ENCODE measurements around the gene CXCR5. TPM values are rescaled to one million over a fixed set of nuclear protein-coding genes. Genes with fewer than 3 reads are reported as not detected.
A peak's percentile ranks its signal among the peaks of the same experiment; 100 is the strongest.

The CXCR5 gene, protein sequence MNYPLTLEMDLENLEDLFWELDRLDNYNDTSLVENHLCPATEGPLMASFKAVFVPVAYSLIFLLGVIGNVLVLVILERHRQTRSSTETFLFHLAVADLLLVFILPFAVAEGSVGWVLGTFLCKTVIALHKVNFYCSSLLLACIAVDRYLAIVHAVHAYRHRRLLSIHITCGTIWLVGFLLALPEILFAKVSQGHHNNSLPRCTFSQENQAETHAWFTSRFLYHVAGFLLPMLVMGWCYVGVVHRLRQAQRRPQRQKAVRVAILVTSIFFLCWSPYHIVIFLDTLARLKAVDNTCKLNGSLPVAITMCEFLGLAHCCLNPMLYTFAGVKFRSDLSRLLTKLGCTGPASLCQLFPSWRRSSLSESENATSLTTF
- under 1 TPM in 2 of 3 donors, not detected in 1; 0.12 to 0.23 TPM for total RNA-seq
- long read RNA-seq, donor 1: 0 reads
- long read RNA-seq, donor 2: 0 reads

DNA sequence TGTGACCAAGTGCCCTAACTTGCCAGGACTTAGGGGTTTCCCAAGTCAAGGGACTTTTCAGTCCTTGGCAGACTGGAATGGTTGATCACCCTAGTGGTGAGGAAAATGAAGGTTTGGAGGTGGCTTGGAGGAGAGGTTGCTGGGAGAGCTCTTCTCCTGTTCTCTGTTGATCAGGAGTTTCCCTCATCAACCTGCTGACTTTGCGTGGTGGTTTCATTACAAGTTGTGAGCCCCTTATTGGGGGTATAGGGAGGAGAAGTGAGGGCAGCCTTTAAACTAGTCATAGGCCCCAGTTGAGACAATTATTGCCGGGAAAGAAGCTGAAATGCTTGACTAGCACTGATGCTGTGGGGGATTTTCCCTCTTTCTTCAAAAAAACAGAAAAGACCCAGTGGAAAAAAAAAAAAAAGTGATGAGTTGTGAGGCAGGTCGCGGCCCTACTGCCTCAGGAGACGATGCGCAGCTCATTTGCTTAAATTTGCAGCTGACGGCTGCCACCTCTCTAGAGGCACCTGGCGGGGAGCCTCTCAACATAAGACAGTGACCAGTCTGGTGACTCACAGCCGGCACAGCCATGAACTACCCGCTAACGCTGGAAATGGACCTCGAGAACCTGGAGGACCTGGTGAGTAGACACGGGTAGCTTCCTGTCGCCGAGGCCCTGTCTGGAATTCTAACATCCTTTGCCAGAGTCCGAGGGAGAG lies at the start of gene CXCR5:
CXCR5 (plus strand) TSS at position 525 of the 704 bp plus-strand sequence; CDS start at position 575, 50 bp downstream.
- ATAC-seq: peak; percentile 61
- intact Hi-C loops (cut with DNase I, micrococcal nuclease): no loop called here
- Histone ChIP-seq H3K4me1 (ENCODE audit: low read depth) (peaks cover 3% of the 10 kb centered on the region), H3K36me3 (ENCODE audit: low read depth) (no peaks in the 10 kb centered on the region), H3K9me3 (no peaks in the 10 kb centered on the region), H3K4me3 (no peak within 1 kb of the TSS)
- no peak for DNase-seq
- TF ChIP-seq, protein P1, sequence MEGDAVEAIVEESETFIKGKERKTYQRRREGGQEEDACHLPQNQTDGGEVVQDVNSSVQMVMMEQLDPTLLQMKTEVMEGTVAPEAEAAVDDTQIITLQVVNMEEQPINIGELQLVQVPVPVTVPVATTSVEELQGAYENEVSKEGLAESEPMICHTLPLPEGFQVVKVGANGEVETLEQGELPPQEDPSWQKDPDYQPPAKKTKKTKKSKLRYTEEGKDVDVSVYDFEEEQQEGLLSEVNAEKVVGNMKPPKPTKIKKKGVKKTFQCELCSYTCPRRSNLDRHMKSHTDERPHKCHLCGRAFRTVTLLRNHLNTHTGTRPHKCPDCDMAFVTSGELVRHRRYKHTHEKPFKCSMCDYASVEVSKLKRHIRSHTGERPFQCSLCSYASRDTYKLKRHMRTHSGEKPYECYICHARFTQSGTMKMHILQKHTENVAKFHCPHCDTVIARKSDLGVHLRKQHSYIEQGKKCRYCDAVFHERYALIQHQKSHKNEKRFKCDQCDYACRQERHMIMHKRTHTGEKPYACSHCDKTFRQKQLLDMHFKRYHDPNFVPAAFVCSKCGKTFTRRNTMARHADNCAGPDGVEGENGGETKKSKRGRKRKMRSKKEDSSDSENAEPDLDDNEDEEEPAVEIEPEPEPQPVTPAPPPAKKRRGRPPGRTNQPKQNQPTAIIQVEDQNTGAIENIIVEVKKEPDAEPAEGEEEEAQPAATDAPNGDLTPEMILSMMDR (IDR thresholded peaks at IDR 0.05): no peak

DNA sequence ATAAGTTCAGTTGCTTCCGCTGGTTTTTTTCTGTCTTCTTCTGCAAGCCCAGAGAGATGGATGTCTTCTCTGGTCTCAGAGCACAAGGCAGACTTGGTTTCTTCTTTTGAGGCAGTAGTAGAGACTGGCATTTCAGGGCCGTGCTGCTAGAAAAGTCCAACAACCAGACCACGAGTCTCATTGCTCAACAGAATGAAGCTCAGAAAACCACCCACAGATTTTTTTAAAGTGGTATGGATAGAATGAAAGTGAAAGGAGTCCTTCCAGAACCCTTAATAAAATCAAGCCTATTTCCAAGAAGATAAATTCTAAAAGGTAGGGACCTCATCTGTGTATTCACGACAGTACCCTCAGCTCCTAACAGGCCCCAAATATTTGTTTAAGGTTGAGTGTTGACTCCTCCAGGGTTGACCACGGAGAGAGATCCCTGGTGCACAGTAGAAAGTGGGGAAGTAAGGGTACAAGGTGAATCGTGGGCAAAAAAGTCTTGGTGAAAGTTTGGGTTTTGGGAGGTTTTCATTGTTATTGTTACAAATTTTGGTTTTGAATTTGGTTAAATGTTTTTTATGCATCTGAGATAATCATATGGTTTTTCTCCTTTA lies 49.2 kb upstream of the CXCR5 start:
- no peaks in the 10 kb centered on the region for H3K4me1 ChIP-seq (ENCODE audit: low read depth)
- no peak for DNase-seq
- H3K36me3 ChIP-seq (ENCODE audit: low read depth): no peaks in the 10 kb centered on the region
- TF ChIP-seq, protein P1 (IDR thresholded peaks at IDR 0.05): no peak
- no peaks in the 10 kb centered on the region for H3K9me3 ChIP-seq
- H3K4me3 ChIP-seq: no peak overlapping the region
- intact Hi-C loops (cut with DNase I, micrococcal nuclease): no loop called here
- no peak for ATAC-seq

- ATAC-seq (no peak), DNase-seq (no peak)
- no peaks in the 10 kb centered on the region for H3K9me3 ChIP-seq
- no peak overlapping the region for H3K4me3 ChIP-seq
- intact Hi-C loops (cut with DNase I, micrococcal nuclease): no loop called here
- H3K4me1 ChIP-seq (ENCODE audit: low read depth): no peaks in the 10 kb centered on the region
- TF ChIP-seq, protein P1 (IDR thresholded peaks at IDR 0.05): no peak
- no peaks in the 10 kb centered on the region for H3K36me3 ChIP-seq (ENCODE audit: low read depth)
These were observed 45.8 kb upstream of the CXCR5 start for GRCh38 chr11:118837868-118838267.

GRCh38 chr11:118838905-118839553 lies 44.7 kb upstream of the CXCR5 start:
- TF ChIP-seq, protein P1 (IDR thresholded peaks at IDR 0.05): no peak
- intact Hi-C loops (cut with DNase I, micrococcal nuclease): no loop called here
- Histone ChIP-seq H3K36me3 (ENCODE audit: low read depth) (no peaks in the 10 kb centered on the region), H3K4me1 (ENCODE audit: low read depth) (no peaks in the 10 kb centered on the region), H3K9me3 (no peaks in the 10 kb centered on the region), H3K4me3 (no peak overlapping the region)
- no peak for DNase-seq
- ATAC-seq: peak; percentile 43

DNA sequence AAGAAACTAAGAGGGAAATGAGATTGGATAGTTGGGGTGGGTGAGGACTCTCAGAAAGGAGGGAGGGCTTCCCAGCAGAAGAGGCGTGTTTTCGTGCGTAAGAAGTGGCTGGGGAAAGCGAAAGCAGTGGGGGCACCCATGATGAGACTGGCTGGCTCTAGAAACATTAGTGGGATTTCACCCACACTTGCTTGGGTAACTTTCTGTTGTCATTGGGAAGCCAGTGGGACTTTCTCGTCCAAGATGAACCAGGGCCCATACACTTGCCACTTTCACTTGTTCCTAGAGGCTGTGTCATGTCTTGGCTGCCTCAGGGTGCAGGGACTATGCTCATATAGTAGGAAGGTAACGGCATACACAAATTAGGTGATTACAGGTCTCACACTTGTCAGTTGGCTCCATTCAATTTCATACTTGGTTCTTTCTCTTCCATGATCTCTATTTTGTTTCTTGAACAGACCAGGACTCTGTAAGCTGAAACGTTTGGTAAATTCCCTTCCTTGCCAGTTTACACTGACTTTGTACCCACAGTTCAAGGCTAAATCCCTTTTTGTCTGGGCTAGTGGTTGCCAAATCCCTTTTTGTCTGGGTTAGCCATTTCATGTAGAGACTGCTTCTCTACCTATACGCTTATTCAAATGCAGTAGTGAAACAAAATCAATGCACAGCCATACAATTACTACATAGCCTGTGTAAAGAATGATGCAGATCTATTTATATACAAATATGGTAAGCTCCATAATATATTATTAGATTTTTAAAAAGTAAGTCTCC lies 42.0 kb upstream of the CXCR5 start:
- H3K36me3 ChIP-seq (ENCODE audit: low read depth): no peaks in the 10 kb centered on the region
- H3K4me1 ChIP-seq (ENCODE audit: low read depth): no peaks in the 10 kb centered on the region
- DNase-seq (peak in 1 of 3 donors; percentile 17), ATAC-seq (peak; percentile 65)
- intact Hi-C loops (cut with DNase I, micrococcal nuclease): no loop called here
- TF ChIP-seq, protein P1 (IDR thresholded peaks at IDR 0.05): no peak
- H3K4me3 ChIP-seq: no peak overlapping the region
- H3K9me3 ChIP-seq: no peaks in the 10 kb centered on the region
